Rectal smooth muscle tissue (tissue), 1 donor: ENCODE results near the gene PDZD4.

Experiments used
- H3K27ac ChIP-seq: one replicate; pipeline ENCODE4 v1.7.0; 2013; ENCODE audit warnings: low read depth, low read length, inconsistent platforms
- H3K27me3 ChIP-seq: one replicate; pipeline ENCODE4 v1.7.0; 2013; ENCODE audit warnings: low read length; ENCODE audit not compliant: control insufficient read depth, insufficient read depth
- H3K36me3 ChIP-seq: one replicate; pipeline ENCODE4 v1.7.0; 2013; ENCODE audit warnings: low read length; ENCODE audit not compliant: control insufficient read depth, insufficient read depth
- H3K4me1 ChIP-seq: one replicate; pipeline ENCODE4 v1.7.0; 2013; ENCODE audit warnings: low read length; ENCODE audit not compliant: control insufficient read depth, insufficient read depth
- H3K4me3 ChIP-seq: one replicate; pipeline ENCODE4 v1.7.0; 2013; ENCODE audit warnings: low read length
- H3K9ac ChIP-seq: one replicate; pipeline ENCODE4 v1.7.0; 2013; ENCODE audit warnings: low read length

The PDZD4 gene

GRCh38 chrX:153794897-153795816 is 35.2 kb downstream of the PDZD4 start:
- Histone ChIP-seq H3K27ac (peak overlapping the region; percentile 93), H3K27me3 (peaks cover 6% of the 10 kb centered on the region), H3K4me1 (peaks cover 13% of the 10 kb centered on the region), H3K4me3 (peak overlapping the region; percentile 74), H3K9ac (peak overlapping the region; percentile 40), H3K36me3 (peaks cover 2% of the 10 kb centered on the region)

GRCh38 chrX:153794018-153794896 is 36.1 kb downstream of the PDZD4 start, which contains the start of the genes IDH3G and SSR4:
Gene IDH3G, minus strand, starts transcription at chrX:153794375. Its CDS starts 49 bp downstream, at chrX:153794326.
Gene SSR4, plus strand, starts transcription at chrX:153794668. Its CDS starts 20 bp downstream, at chrX:153794688.
- Histone ChIP-seq H3K27ac (peak within 1 kb of the TSS; percentile 93), H3K4me1 (peaks cover 13% of the 10 kb centered on the region), H3K27me3 (peaks cover 6% of the 10 kb centered on the region), H3K9ac (peak within 1 kb of the TSS; percentile 72), H3K36me3 (peaks cover 2% of the 10 kb centered on the region), H3K4me3 (peak within 1 kb of the TSS; percentile 81)

DNA sequence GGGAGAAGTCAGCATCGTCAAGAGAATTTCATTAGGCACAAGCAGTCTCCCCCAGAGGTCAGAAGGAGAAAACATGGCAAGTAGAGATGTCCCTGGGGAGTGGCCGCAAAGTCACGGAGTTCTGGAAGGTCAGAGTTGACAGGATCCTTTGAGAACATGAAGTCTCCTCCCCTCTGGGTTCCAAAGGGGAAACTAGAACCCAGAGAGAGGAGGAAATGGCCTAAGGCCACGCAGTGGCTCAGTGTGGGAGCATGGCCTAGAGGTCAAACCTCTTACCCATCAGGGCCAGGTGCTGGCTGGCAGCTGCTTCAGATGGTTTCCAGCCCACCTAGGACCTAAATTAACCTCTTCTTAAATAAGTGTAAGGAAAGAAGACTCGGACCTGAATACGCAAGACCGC is 37.1 kb downstream of the PDZD4 start:
- H3K4me3 ChIP-seq, result peak overlapping the region; percentile 81
- no peaks in the 10 kb centered on the region for H3K36me3 ChIP-seq
- H3K27me3 ChIP-seq, result peaks cover 6% of the 10 kb centered on the region
- peaks cover 13% of the 10 kb centered on the region for H3K4me1 ChIP-seq
- H3K9ac ChIP-seq, result peak overlapping the region; percentile 72
- peak overlapping the region; percentile 93 for H3K27ac ChIP-seq

GRCh38 chrX:153792368-153792767 is 38.0 kb downstream of the PDZD4 start:
- peak overlapping the region; percentile 35 for H3K9ac ChIP-seq
- H3K4me3 ChIP-seq, result no peak overlapping the region
- no peaks in the 10 kb centered on the region for H3K36me3 ChIP-seq
- H3K27ac ChIP-seq, result no peak overlapping the region
- peaks cover 13% of the 10 kb centered on the region for H3K4me1 ChIP-seq
- peaks cover 6% of the 10 kb centered on the region for H3K27me3 ChIP-seq

GRCh38 chrX:153791104-153791852 is 39.1 kb downstream of the PDZD4 start:
- Histone ChIP-seq H3K4me1 (peaks cover 13% of the 10 kb centered on the region), H3K4me3 (no peak overlapping the region), H3K9ac (no peak overlapping the region), H3K27ac (no peak overlapping the region), H3K36me3 (no peaks in the 10 kb centered on the region), H3K27me3 (peaks cover 6% of the 10 kb centered on the region)

DNA sequence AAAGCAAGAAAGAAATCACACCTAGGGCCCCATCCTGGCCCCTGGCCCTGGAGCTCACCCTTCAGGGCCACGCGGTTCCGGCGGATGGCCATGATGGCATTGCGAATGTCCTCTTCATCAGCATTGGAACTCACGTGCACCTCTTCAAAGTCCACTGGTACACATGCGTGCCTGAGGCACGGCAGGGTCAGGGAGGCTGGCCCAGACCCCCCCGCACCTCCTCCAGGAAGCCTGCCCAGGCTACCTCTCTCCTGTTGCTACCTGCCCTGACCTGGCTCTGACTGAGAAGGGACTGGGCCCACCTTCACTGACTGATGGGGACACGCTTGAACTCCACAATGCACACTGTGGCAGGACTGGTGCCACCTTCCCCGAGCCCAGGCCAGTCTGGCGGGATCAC is 40.7 kb downstream of the PDZD4 start:
- peaks cover 6% of the 10 kb centered on the region for H3K27me3 ChIP-seq
- H3K36me3 ChIP-seq, result no peaks in the 10 kb centered on the region

GRCh38 chrX:153786669-153787068 is 43.7 kb downstream of the PDZD4 start:
- H3K27ac ChIP-seq, result no peak overlapping the region
- no peaks in the 10 kb centered on the region for H3K36me3 ChIP-seq
- H3K4me3 ChIP-seq, result no peak overlapping the region
- H3K27me3 ChIP-seq, result no peaks in the 10 kb centered on the region
- H3K9ac ChIP-seq, result no peak overlapping the region
- H3K4me1 ChIP-seq, result no peaks in the 10 kb centered on the region

More for the DNA sequence above, 40.7 kb downstream of the PDZD4 start:
- Histone ChIP-seq H3K27ac (no peak overlapping the region), H3K4me3 (no peak overlapping the region), H3K4me1 (peaks cover 8% of the 10 kb centered on the region), H3K9ac (no peak overlapping the region)

GRCh38 chrX:153784325-153784967 is 45.9 kb downstream of the PDZD4 start:
- H3K27ac ChIP-seq, result no peak overlapping the region
- H3K36me3 ChIP-seq, result no peaks in the 10 kb centered on the region
- no peak overlapping the region for H3K4me3 ChIP-seq
- peaks cover 7% of the 10 kb centered on the region for H3K27me3 ChIP-seq
- peaks cover 3% of the 10 kb centered on the region for H3K4me1 ChIP-seq
- no peak overlapping the region for H3K9ac ChIP-seq

DNA sequence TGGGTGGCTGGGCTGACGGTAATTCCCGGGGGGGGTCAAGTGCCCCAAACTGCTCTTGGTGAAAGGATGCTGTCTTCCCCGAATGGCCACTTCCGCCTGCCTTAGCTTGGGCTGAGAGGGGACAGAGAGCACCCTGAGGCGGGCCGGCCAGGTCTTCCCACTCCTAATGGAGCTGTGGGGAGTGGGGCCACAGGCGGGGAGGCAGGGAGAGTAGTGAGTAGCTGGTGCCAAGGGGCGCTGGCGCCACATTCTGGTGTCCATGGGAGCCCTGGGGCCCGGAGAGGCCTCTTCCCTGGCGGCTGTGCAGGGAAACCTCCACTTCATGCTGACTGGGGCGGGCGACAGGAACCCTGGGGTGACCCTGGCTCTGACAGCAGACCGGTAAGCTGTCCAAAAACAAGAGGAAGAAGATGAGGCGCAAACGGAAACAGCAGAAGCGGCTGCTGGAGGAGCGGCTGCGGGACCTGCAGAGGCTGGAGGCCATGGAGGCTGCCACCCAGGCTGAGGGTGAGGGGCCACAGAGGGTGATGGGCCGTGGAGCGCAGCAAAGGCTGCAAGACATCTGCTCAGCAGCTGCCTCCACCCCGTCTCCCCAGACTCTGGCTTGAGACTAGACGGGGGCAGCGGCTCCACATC is 46.8 kb downstream of the PDZD4 start:
- no peak overlapping the region for H3K27ac ChIP-seq
- peaks cover 7% of the 10 kb centered on the region for H3K27me3 ChIP-seq
- H3K9ac ChIP-seq, result no peak overlapping the region
- H3K4me1 ChIP-seq, result peaks cover 3% of the 10 kb centered on the region
- no peak overlapping the region for H3K4me3 ChIP-seq
- no peaks in the 10 kb centered on the region for H3K36me3 ChIP-seq

DNA sequence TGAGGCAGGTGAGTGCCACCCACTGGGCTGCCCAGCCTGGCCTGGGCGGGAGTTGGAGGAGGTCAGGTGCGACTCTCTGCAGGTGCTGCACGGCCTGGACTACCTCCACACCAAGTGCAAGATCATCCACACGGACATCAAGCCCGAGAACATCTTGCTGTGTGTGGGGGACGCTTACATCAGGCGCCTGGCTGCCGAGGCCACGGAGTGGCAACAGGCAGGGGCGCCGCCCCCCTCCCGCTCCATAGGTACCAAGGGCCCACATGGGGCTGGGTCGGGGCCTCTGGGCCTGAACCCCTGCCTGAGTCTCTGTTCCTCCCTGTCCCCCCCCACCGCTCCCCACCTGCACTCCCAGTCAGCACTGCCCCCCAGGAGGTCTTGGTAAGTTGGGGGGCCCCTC is 47.5 kb downstream of the PDZD4 start:
- no peaks in the 10 kb centered on the region for H3K36me3 ChIP-seq
- no peak overlapping the region for H3K9ac ChIP-seq
- no peak overlapping the region for H3K4me3 ChIP-seq
- H3K27me3 ChIP-seq, result peaks cover 7% of the 10 kb centered on the region
- H3K27ac ChIP-seq, result no peak overlapping the region
- peaks cover 3% of the 10 kb centered on the region for H3K4me1 ChIP-seq

DNA sequence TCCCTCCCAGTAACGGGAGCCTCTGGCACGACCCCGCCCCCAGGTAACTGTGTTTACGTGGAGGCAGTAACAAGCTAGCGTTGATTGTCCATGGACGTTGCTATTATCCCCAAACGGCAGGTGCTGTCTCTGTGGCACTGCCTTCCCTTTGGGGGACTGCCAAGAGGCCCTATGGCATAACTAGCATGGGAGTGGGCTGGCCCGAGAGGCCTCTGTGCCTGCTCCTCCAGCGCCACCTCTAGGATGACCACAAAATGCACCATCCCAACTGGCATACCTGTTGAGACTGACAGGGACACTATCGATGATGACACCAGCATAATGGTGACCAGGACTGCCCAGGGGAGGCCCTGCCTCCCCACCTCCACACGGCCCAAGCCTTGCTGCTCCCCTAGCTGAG is 48.0 kb downstream of the PDZD4 start:
- Histone ChIP-seq H3K27me3 (peaks cover 7% of the 10 kb centered on the region), H3K4me1 (peaks cover 3% of the 10 kb centered on the region), H3K27ac (peak overlapping the region; percentile 72), H3K9ac (no peak overlapping the region), H3K4me3 (no peak overlapping the region), H3K36me3 (no peaks in the 10 kb centered on the region)
